GM19240 (cell line): ENCODE data around the gene ELF1.
"Not testable (repeated sequence)": the region's sequence is repeated elsewhere in the genome, so short reads cannot be mapped to it uniquely, and the experiment has no call there.

ENCODE experiments used
- DNase-seq: peaks from one replicate; pipeline ENCODE4 v3.0.0; 2011; ENCODE audit warnings: low spot score; ENCODE audit not compliant: insufficient read length

The ELF1 gene

GRCh38 chr13:41042419-41042818, 23.3 kb upstream of the ELF1 start:
- not testable (repeated sequence) for DNase-seq

- no peak for DNase-seq
These were observed 21.6 kb upstream of the ELF1 start for GRCh38 chr13:41040584-41041334.

- DNase-seq = no peak
These were observed 20.6 kb upstream of the ELF1 start for GRCh38 chr13:41039746-41040145.

GRCh38 chr13:41036557-41036956, 17.4 kb upstream of the ELF1 start:
- not testable (repeated sequence) for DNase-seq

GRCh38 chr13:41034881-41035280, 15.8 kb upstream of the ELF1 start:
- DNase-seq = no peak

GRCh38 chr13:41034382-41034781, 15.3 kb upstream of the ELF1 start:
- DNase-seq = no peak

- no peak for DNase-seq
These were observed 13.7 kb upstream of the ELF1 start for GRCh38 chr13:41032691-41033376.

- no peak for DNase-seq
These were observed 10.5 kb upstream of the ELF1 start for GRCh38 chr13:41029629-41030028.

GRCh38 chr13:41028051-41028450, 8.9 kb upstream of the ELF1 start:
- DNase-seq = no peak

GRCh38 chr13:41026788-41027187, 7.7 kb upstream of the ELF1 start:
- DNase-seq = no peak

- no peak for DNase-seq
These were observed 6.4 kb upstream of the ELF1 start for GRCh38 chr13:41025518-41025917.

GRCh38 chr13:41019578-41020347, 647 bp upstream of the ELF1 start:
- DNase-seq = no peak

- DNase-seq = no peak
These were observed 541 bp downstream of the ELF1 start for GRCh38 chr13:41018602-41018948.

- no peak for DNase-seq
These were observed 1.1 kb downstream of the ELF1 start for GRCh38 chr13:41017817-41018601.

- DNase-seq = no peak
These were observed 2.0 kb downstream of the ELF1 start for GRCh38 chr13:41017159-41017558.

- no peak for DNase-seq
These were observed 3.2 kb downstream of the ELF1 start for GRCh38 chr13:41015920-41016319.

- no peak for DNase-seq
These were observed 5.3 kb downstream of the ELF1 start for GRCh38 chr13:41013835-41014234.

- DNase-seq = no peak
These were observed 6.6 kb downstream of the ELF1 start for GRCh38 chr13:41012536-41012935.

- no peak for DNase-seq
These were observed 7.6 kb downstream of the ELF1 start for GRCh38 chr13:41011382-41011956.

GRCh38 chr13:41008349-41008980, 10.7 kb downstream of the ELF1 start:
- DNase-seq = no peak

- DNase-seq = no peak
These were observed 11.4 kb downstream of the ELF1 start for GRCh38 chr13:41007744-41008128.
